Medulla oblongata (tissue), 1 donor: ENCODE measurements around the gene RHAG.
"Not testable (repeated sequence)": the region's sequence is repeated elsewhere in the genome, so short reads cannot be mapped to it uniquely, and the experiment has no call there.

Experiments
- DNase-seq: peaks from one replicate; pipeline ENCODE4 v3.0.0-alpha.2; 2015; ENCODE audit errors: extremely low spot score

Gene RHAG

DNA sequence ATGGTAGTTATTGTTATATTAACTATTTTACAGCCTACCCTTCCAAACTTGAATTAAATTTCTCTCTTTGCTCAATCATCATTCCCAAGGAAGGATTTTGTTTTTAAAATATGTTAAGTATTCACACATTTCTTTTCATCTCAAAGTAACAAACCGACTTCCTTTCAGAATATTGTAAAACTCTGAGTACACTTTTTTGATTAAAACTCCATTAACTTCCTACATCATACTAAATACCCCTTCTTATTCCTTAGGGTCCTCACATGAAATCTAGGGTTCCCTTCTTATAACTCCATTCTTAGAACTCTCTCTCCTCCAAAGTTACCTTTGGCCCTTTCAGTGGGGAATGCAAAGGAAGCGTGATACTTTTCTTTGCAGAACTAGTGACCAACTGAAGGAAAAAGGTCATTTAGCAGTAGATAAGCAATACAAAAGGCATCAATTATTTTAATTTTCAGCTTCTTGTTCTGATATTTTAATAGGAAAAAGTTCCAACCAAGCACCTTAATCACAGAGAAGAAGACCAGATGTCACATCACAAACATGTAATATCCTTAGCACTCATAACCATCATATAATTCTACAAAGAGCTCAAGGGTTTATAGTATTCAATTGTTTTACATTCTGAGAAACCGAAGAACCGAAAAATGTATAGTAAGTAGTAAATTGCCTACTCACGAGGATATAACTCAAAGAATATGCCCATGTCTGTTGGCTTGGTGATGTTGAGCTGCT is 494 bp downstream of the RHAG start:
- DNase-seq: no peak

DNA sequence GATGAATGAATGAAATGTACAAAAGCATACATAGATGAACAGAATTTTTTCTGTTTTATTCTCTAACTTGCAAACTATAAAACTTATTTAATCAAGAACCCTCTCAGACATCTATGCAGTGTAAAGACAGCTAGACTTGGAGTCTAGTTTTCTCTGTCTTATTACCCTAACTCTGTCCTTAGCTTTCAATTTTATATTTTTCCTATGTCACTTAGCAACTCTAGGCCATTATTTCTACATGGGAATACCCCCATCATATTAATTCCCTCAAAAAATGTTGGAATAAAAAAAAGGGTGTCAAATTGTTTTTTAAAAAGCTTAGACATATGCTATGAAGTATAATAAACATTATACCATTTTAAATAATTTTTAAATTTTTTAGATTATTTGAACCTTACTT is 1.2 kb downstream of the RHAG start:
- no peak for DNase-seq

DNA sequence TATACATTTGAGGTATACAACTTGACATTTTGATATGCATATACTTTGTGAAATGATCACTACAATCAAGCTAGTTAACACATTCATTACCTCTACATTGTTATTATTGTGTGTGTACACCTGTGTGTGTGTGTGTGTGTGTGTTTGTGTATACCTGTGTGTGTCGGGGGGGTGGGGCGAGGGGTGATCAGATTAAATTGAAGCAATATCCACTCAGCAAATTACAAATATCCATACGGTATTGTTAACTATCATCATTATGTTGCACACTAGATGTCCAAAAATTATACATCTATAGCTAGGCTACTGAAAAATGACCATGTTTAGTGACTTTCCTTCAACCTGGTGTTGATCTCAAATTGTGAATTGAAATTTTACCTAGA is 1.8 kb downstream of the RHAG start:
- no peak for DNase-seq

GRCh38 chr6:49634092-49634835 is 2.4 kb downstream of the RHAG start:
- DNase-seq: no peak

DNA sequence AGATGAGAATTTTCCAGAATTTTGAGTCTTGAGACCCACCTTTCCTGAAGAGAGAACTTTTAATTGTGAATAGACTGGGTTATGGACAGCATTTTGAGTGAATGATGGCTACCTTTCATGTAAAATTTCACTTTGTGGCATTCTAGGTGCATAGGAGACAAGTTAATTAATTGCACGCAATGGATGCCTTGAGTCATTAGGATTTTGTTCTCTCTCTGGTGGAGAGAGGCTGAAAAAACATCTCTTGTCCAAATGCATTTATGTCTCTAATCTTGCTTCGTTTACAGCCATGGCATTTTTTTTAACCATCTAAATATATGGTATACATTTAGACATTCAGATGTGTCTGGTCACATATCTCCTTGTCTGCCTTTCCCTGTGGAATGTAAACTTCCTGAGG is 3.1 kb downstream of the RHAG start:
- DNase-seq: no peak

- DNase-seq: no peak
Measured at GRCh38 chr6:49632727-49633126, 3.9 kb downstream of the RHAG start.

DNA sequence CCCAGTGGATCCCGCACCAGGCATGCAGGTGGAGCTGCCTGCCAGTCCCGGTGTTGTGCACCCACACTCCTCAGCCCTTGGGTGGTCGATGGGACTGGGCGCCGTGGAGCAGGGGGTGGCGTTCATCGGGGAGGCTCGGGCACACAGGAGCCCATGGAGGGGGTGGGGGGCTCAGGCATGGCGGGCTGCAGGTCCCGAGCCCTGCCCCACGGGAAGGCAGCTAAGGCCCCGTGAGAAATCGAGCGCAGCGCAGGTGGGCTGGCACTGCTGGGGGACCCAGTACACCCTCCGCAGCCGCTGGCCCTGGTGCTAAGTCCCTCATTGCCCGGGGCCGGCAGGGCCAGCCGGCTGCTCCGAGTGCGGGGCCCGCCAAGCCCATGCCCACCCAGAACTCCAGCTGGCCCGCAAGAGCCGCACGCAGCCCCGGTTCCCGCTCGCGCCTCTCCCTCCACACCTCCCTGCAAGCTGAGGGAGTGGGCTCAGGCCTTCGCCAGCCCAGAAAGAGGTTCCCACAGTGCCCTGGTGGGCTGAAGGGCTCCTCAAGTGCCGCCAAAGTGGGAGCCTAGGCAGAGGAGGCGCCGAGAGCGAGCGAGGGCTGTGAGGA is 7.1 kb downstream of the RHAG start:
- not testable (repeated sequence) for DNase-seq

GRCh38 chr6:49626811-49627210 is 9.8 kb downstream of the RHAG start:
- DNase-seq: no peak

GRCh38 chr6:49618257-49618656 is 18.4 kb downstream of the RHAG start:
- no peak for DNase-seq

- DNase-seq: not testable (repeated sequence)
Measured at GRCh38 chr6:49614144-49614543, 22.5 kb downstream of the RHAG start.

GRCh38 chr6:49609285-49609684 is 27.4 kb downstream of the RHAG start:
- no peak for DNase-seq

DNA sequence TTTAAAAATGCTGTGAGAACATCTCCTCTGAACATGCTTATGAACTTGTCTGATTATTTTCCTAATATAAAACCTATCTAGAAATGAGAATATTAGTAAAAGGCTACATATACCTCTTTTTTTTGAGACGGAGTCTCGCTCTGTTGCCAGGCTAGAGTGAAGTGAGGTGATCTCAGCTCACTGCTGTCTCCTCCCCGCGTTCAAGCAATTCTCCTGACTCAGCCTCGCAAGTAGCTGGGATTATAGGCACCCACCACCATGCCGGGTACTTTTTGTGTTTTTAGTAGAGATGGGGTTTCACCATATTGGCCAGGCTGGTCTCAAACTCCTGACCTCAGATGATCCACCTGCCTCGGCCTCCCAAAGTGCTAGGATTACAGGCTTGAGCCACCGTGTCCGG is 28.4 kb downstream of the RHAG start:
- not testable (repeated sequence) for DNase-seq

- DNase-seq: no peak
Measured at GRCh38 chr6:49607391-49607982, 29.2 kb downstream of the RHAG start.

- DNase-seq: peak; percentile 97
Measured at GRCh38 chr6:49606721-49607390, 29.8 kb downstream of the RHAG start.

DNA sequence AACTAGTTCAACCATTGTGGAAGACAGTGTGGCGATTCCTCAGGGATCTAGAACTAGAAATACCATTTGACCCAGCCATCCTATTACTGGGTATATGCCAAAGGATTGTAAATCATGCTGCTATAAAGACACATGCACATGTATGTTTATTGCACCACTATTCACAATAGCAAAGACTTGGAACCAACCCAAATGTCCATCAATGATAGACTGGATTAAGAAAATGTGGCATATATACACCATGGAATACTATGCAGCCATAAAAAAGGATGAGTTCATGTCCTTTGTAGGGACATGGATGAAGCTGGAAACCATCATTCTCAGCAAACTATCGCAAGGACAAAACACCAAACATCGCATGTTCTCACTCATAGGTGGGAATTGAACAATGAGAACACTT is 32.6 kb downstream of the RHAG start:
- not testable (repeated sequence) for DNase-seq

- not testable (repeated sequence) for DNase-seq
Measured at GRCh38 chr6:49587262-49587661, 49.4 kb downstream of the RHAG start.

GRCh38 chr6:49582529-49582928 is 54.1 kb downstream of the RHAG start:
- no peak for DNase-seq

GRCh38 chr6:49579649-49580048 is 57.0 kb downstream of the RHAG start:
- DNase-seq: no peak

GRCh38 chr6:49576618-49577017 is 60.0 kb downstream of the RHAG start:
- no peak for DNase-seq

DNA sequence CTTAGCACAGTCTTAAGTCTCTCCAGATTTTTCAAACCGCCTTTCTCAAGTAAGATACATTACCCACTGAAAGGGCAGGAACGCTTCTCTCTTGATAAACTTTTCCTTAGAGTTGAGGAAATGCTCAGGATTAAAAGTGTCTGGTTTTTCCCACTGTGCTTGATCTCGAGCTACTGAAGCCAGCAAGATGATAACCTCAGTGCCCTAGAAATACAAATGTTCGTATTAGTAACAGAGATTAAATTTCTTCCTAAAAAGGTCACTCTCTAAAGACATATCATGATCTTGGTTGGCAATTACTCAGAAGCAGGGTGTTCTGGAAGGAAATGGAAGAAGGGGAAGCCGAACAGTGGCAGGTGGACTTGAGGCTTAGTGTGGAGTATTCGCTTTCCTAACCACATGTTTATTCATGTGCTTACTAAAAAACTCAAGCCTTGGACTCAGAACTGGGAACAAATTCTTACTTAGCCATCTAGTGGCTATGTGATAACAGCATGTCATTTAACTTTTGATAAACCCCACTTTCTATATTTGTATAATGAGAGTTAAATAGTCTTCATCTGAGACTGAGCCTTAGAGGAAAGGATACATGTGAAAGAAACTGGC is 66.1 kb downstream of the RHAG start:
- DNase-seq: no peak

GRCh38 chr6:49565855-49566254 is 70.8 kb downstream of the RHAG start:
- DNase-seq: no peak

DNA sequence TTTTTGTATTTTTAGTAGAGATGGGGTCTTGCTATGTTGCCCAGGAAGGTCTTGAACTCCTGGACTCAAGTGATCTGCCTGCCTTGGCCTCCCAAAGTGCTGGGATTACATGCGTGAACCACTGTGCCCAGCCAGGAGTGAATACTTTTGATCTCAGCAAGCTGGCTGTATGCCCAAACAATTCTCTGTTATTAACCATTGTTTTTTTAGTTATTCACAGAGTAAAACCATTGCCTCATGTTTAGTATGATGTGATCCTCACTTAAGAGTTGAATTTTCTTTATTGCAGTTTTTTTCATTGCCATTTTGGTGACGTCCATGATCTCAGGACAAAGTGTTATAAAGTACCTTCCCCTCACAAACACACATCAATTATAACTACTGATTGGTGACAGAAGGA is 71.4 kb downstream of the RHAG start:
- no peak for DNase-seq
